SH-SY5Y (cell line): Measurements from ENCODE around the gene PCDHB16.

Experiments used
- GATA2 ChIP-seq: IDR thresholded peaks from 2 replicates; pipeline ENCODE4 v1.6.1; 2011; ENCODE audit warnings: mild to moderate bottlenecking, low read depth, low read length
- GATA3 ChIP-seq: IDR thresholded peaks from 2 replicates; pipeline ENCODE4 v1.6.1; 2011; ENCODE audit warnings: low read depth, mild to moderate bottlenecking, low read length, moderate library complexity

DNA sequence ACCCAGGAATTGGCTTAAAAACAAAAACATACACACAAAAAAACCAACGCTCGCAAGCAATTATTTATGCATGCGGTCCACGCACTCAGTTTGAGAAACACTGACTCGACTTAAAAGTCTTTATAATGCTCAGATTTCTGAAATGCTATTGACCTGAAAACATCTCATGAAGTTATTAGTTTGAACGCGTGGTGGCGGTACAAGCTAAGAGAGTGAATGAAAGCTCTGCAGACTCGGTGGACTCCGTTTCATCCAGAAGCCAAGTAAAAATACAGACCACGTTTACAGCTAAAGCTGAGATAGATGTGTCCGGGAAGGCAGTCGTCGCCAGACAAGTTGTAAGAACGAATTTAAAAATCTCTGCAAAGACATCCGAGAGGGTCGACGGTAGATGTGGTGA is 32.4 kb upstream of the PCDHB16 start, which contains the start of gene PCDHB6:
- TF ChIP-seq GATA3 (no peak), GATA2 (no peak)
